SU-DHL-6 (cell line): Measurements from ENCODE around the gene PPP2R2D.

ENCODE experiments used
- H2AFZ ChIP-seq: fragments of 200-600 bp; sonication (generic); 2 replicates; pipeline ENCODE4 v1.6.1; 2014; ENCODE audit warnings: low read depth, mild to moderate bottlenecking, moderate library complexity, mixed read lengths, antibody characterized with exemption, low read length; ENCODE audit not compliant: severe bottlenecking
- H3F3A ChIP-seq: fragments of 200-600 bp; shearing (Covaris generic); 2 replicates; pipeline ENCODE4 v1.6.0; 2016; ENCODE audit warnings: antibody characterized with exemption, mild to moderate bottlenecking; ENCODE audit not compliant: insufficient read depth
- H3K27ac ChIP-seq: fragments of 200-600 bp; sonication (generic); 2 replicates; pipeline ENCODE4 v1.5.1; 2016; ENCODE audit warnings: low read depth, mild to moderate bottlenecking, low read length, moderate library complexity, mixed read lengths
- H3K27me3 ChIP-seq: fragments of 200-600 bp; sonication (generic), shearing (Covaris generic); 2 replicates; pipeline ENCODE4 v1.6.0; 2014; ENCODE audit warnings: mild to moderate bottlenecking, low read length
- H3K36me3 ChIP-seq: fragments of 200-600 bp; sonication (generic); 2 replicates; pipeline ENCODE4 v1.6.1; 2014; ENCODE audit warnings: mild to moderate bottlenecking, low read length, mixed read lengths
- H3K4me2 ChIP-seq: fragments of 300-600, 200-600 bp; shearing (Covaris generic), sonication (generic); 2 replicates; pipeline ENCODE4 v1.6.0; 2014; ENCODE audit warnings: low read length, low read depth, mild to moderate bottlenecking; ENCODE audit not compliant: poor library complexity, severe bottlenecking
- H3K4me3 ChIP-seq: fragments of 200-600 bp; sonication (generic); 2 replicates; pipeline ENCODE4 v1.5.1; 2014; ENCODE audit warnings: antibody characterized with exemption, low read length, mild to moderate bottlenecking, mixed read lengths; ENCODE audit not compliant: insufficient read depth, poor library complexity, severe bottlenecking
- H3K79me2 ChIP-seq: fragments of 200-600 bp; sonication (generic); 2 replicates; pipeline ENCODE4 v1.6.1; 2014; ENCODE audit warnings: mild to moderate bottlenecking, low read length, moderate library complexity; ENCODE audit not compliant: insufficient read depth
- H3K9ac ChIP-seq: fragments of 200-600 bp; sonication (generic); 2 replicates; pipeline ENCODE4 v1.7.0; 2014; ENCODE audit warnings: mild to moderate bottlenecking, low read length
- H3K9me2 ChIP-seq: fragments of 200-600 bp; sonication (generic); replicated peaks from 2 replicates; pipeline ENCODE4 v1.6.1; 2014; ENCODE audit warnings: low read length; ENCODE audit not compliant: insufficient read depth
- H3K9me3 ChIP-seq: fragments of 200-600 bp; sonication (generic); 2 replicates; pipeline ENCODE4 v1.6.1; 2014; ENCODE audit warnings: low read length, mixed read lengths; ENCODE audit not compliant: insufficient read depth
- H4K20me1 ChIP-seq: fragments of 200-600 bp; sonication (generic); 2 replicates; pipeline ENCODE4 v1.6.1; 2014; ENCODE audit warnings: low read depth, mild to moderate bottlenecking, antibody characterized with exemption, low read length, moderate library complexity, mixed read lengths
- EZH2phosphoT487 ChIP-seq: fragments of 200-600 bp; sonication (generic), shearing (Covaris generic); conservative IDR thresholded peaks from 2 replicates; pipeline ENCODE4 v1.6.1; 2018; ENCODE audit warnings: mild to moderate bottlenecking, antibody characterized with exemption, low read length, moderate library complexity, mixed read lengths
- TF ChIP-seq, protein P1 (sequence below): fragments of 200-600 bp; sonication (generic); IDR thresholded peaks from one replicate; pipeline ENCODE4 v1.5.1; 2017; ENCODE audit warnings: antibody characterized with exemption, mild to moderate bottlenecking, low read length, moderate library complexity; ENCODE audit not compliant: insufficient read depth, poor library complexity, severe bottlenecking

The PPP2R2D gene

DNA sequence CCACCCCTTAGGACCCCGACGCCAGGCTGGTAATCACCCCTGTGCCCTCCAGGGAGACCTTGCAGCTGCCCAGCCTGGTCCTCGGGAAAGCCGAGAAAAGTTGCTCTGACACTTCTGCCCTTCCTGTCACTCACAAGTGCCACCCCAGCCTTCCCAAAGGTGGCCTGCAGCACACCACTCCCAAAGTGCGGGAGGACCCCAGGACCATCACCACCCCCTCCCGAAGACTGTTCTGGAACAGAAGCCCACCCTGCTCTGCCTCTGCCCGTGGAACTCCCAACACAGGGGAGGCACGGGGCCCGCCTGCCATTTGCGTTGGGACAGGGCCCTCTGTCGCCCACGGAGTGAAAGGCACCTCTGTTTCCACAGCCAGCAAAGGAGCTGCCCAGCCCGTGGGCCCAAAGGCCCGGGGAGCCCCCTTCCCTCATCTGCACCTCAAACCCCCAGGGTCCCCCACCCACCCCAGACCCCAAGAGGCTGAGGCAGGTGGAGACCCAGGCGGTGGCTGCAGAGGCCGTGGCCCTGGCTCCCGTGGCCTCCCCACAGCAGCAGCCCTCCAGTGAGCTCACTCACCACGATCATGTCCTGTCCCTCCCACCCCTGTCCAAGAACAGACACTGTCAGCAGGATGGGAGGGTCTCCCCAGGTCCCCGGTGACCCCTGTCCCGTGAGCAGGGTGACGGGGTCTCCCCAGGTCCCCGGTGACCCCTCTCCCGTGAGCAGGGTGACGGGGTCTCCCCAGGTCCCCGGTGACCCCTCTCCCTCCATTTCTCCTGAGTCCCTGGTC, 47.8 kb upstream of the PPP2R2D start:
- Histone ChIP-seq H4K20me1 (no peaks in the 10 kb centered on the region), H3K4me3 (no peak overlapping the region), H2AFZ (no peak overlapping the region), H3K27me3 (no peaks in the 10 kb centered on the region), H3K9me2 (no peaks in the 10 kb centered on the region), H3F3A (no peaks in the 10 kb centered on the region), H3K79me2 (no peaks in the 10 kb centered on the region), H3K36me3 (no peaks in the 10 kb centered on the region), H3K9me3 (no peaks in the 10 kb centered on the region), H3K4me2 (no peak overlapping the region), H3K27ac (no peak overlapping the region), H3K9ac (no peak overlapping the region)
- TF ChIP-seq EZH2phosphoT487, result no peak
- TF ChIP-seq, protein P1, sequence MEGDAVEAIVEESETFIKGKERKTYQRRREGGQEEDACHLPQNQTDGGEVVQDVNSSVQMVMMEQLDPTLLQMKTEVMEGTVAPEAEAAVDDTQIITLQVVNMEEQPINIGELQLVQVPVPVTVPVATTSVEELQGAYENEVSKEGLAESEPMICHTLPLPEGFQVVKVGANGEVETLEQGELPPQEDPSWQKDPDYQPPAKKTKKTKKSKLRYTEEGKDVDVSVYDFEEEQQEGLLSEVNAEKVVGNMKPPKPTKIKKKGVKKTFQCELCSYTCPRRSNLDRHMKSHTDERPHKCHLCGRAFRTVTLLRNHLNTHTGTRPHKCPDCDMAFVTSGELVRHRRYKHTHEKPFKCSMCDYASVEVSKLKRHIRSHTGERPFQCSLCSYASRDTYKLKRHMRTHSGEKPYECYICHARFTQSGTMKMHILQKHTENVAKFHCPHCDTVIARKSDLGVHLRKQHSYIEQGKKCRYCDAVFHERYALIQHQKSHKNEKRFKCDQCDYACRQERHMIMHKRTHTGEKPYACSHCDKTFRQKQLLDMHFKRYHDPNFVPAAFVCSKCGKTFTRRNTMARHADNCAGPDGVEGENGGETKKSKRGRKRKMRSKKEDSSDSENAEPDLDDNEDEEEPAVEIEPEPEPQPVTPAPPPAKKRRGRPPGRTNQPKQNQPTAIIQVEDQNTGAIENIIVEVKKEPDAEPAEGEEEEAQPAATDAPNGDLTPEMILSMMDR, result no peak

DNA sequence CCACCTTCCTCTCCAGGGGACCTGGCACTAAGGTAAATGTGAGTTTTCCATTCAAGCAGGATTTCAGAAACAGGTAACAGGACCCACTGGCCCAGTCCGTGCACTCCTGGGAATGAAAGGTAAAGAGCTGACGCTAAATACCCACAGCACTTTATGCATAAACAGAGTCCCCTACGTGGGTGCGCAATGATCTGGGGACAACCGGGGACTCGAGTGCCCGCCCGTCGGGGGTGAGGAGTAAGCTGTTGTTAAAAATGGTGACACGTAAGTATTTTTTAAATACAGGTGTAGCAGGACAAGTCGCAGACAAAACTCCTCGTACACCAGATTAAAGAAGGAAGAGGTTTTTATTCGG, 47.2 kb upstream of the PPP2R2D start:
- H3F3A ChIP-seq, result no peaks in the 10 kb centered on the region
- no peaks in the 10 kb centered on the region for H3K9me3 ChIP-seq
- no peak overlapping the region for H3K27ac ChIP-seq
- no peak overlapping the region for H3K4me2 ChIP-seq
- no peaks in the 10 kb centered on the region for H3K27me3 ChIP-seq
- no peaks in the 10 kb centered on the region for H3K79me2 ChIP-seq
- H3K9me2 ChIP-seq, result no peaks in the 10 kb centered on the region
- no peak overlapping the region for H3K4me3 ChIP-seq
- H4K20me1 ChIP-seq, result no peaks in the 10 kb centered on the region
- no peaks in the 10 kb centered on the region for H3K36me3 ChIP-seq
- H2AFZ ChIP-seq, result no peak overlapping the region
- TF ChIP-seq, protein P1, result no peak
- no peak for TF ChIP-seq EZH2phosphoT487
- H3K9ac ChIP-seq, result no peak overlapping the region

DNA sequence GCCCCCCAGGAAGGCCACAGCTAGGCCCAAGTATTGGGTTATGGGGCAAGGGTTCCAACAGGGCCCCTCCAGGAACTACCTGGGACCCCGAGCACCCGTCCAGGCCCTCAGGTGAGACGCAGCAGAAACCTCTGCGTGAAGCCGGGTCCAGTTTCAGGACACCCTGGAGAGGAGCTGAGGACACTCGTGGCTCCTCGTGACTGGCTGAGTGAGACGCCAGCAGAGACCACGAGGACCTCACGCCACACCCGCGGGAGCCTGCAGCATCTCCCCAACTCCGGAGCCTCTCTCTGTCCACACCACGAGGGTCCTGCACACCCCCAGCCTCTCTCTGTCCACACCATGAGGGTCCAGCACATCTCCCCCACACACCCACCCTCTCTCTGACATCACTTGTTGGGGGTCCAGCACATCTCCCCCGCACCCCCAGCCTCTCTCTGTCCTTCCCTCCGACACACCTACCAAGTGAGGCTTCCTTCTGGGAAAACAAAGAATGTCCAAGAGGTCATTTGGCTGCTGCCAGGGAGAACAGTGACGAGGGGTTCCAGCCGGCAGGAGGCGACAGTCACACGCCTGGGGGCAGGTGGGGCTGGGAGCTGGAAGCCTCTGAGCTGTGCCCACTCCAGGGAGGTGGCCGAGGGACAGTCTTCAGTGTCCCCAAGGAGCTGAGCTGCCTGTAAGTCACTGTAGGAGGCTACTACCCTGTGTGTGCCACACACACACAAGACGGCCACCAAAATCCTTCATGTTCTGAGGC, 46.1 kb upstream of the PPP2R2D start:
- H3K9me2 ChIP-seq, result no peaks in the 10 kb centered on the region
- H3K4me3 ChIP-seq, result no peak overlapping the region
- H3K9me3 ChIP-seq, result no peaks in the 10 kb centered on the region
- H3K36me3 ChIP-seq, result no peaks in the 10 kb centered on the region
- no peak overlapping the region for H3K4me2 ChIP-seq
- no peak overlapping the region for H3K9ac ChIP-seq
- no peak overlapping the region for H3K27ac ChIP-seq
- H3K27me3 ChIP-seq, result no peaks in the 10 kb centered on the region
- no peaks in the 10 kb centered on the region for H3F3A ChIP-seq
- no peak overlapping the region for H2AFZ ChIP-seq
- no peak for TF ChIP-seq EZH2phosphoT487
- H3K79me2 ChIP-seq, result no peaks in the 10 kb centered on the region
- H4K20me1 ChIP-seq, result no peaks in the 10 kb centered on the region
